Chondrocyte (in vitro differentiated cells): Measurements from ENCODE around the gene ALK. TPM values are rescaled to one million over a fixed set of nuclear protein-coding genes. Genes with fewer than 3 reads are reported as not detected.

Experiments used
- DNase-seq: peaks from one replicate; pipeline ENCODE4 v3.0.0; 2021; ENCODE audit warnings: mixed read lengths, low spot score
- H3K27ac Mint-ChIP-seq: one replicate; pipeline ENCODE4 v1.8.0; 2021; ENCODE audit warnings: mild to moderate bottlenecking, moderate library complexity, mixed read lengths; ENCODE audit not compliant: unreplicated experiment
- H3K27me3 Mint-ChIP-seq: 2 replicates; pipeline ENCODE4 v1.8.0; 2021; ENCODE audit warnings: low read depth, mixed read lengths
- H3K36me3 Mint-ChIP-seq: 2 replicates; pipeline ENCODE4 v1.8.0; 2021; ENCODE audit warnings: low read depth, mixed read lengths
- H3K4me1 Mint-ChIP-seq: 2 replicates; pipeline ENCODE4 v1.8.0; 2021; ENCODE audit warnings: low read depth, mild to moderate bottlenecking, mixed read lengths
- H3K4me3 Mint-ChIP-seq: one replicate; pipeline ENCODE4 v1.8.0; 2021; ENCODE audit warnings: mild to moderate bottlenecking, moderate library complexity, mixed read lengths; ENCODE audit not compliant: unreplicated experiment
- H3K9me3 Mint-ChIP-seq: 2 replicates; pipeline ENCODE4 v1.8.0; 2021; ENCODE audit warnings: low read depth, mixed read lengths
- CTCF ChIP-seq: fragments of 200-600 bp; sonication (generic); IDR thresholded peaks from 2 replicates; pipeline ENCODE4 v1.5.0; 2021; ENCODE audit warnings: antibody characterized with exemption, mild to moderate bottlenecking, moderate library complexity
- total RNA-seq: library from RNA; stranded (reverse); gene quantifications from 3 replicates; pipeline ENCODE4 v1.2.1, GENCODE V29; 2021

The ALK gene
- total RNA-seq, 1 donor from 2014 or later, result 0.07 TPM

DNA sequence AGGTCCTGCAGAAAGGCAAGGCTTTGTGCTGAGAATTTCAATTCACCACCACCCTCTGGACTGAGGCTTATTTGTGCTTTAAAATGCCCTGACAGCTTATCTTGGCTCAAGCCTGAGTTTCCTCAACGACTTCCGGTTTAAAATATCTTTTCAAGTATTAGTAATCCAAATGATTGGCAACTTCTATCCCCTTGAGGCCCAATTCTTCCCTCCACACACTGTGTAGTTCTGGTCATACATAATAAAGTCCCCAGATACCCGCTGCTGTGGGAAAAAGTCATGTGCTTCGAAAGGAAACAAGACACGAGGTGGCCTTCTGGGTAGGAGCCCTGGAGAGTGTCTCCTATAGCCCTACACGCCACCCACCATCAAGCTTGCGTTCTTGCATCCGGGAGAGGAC, 393.4 kb downstream of the ALK start:
- Mint-ChIP-seq H3K9me3 (no peaks in the 10 kb centered on the region), H3K4me1 (peaks cover 28% of the 10 kb centered on the region), H3K27me3 (peaks cover 11% of the 10 kb centered on the region), H3K4me3 (no peak overlapping the region), H3K27ac (no peak overlapping the region), H3K36me3 (no peaks in the 10 kb centered on the region)
- TF ChIP-seq CTCF, result no peak
- no peak for DNase-seq

DNA sequence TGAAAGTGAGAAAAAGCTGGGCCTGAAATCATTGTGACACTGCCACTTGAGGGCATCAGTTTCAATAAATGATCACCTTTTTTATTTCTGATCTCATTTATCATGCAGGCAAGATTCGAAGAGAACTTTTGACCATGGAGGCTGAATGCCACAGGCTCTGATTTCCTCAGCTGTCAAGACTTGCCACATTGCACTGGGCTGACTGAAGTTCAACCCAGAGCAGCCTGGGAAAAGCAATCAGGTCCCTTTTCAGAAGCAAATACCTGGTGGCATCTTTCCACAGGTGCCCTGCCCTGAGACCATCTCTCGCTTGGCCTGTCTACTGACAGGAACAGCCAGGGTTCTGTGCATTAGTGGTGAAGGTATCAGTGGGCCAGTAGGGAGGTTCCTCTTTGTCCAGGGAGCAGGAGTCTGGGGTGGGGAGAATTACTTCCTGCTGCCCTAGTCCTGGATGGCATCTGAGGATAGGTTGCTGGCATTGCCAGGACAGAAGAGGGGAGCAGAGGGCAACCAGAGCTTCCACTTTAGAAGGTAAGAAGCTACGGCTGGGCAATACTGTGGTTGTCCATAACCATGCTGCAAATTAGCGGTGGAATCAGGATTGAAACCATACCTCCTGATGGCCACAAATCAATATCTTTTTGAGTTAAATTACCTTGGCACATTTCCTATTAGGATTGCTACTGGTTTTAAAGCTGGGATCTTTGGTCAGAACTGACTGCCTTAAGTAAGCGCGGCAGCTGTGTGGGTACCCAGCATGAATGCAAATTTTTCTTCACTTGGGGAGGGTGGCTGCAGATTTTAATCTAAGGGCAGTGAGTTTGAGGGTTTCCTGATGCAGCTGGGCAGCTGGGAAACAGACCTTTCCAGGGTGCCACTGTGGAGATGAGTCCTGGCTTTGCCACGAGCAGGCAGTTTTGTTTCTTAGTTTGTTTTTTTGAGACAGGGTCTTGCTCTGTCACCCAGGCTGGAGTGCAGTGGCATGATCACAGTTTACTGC, 394.5 kb downstream of the ALK start:
- H3K9me3 Mint-ChIP-seq, result no peaks in the 10 kb centered on the region
- no peak overlapping the region for H3K4me3 Mint-ChIP-seq
- no peak for DNase-seq
- peaks cover 8% of the 10 kb centered on the region for H3K27me3 Mint-ChIP-seq
- no peak for TF ChIP-seq CTCF
- no peak overlapping the region for H3K27ac Mint-ChIP-seq
- H3K4me1 Mint-ChIP-seq, result peaks cover 33% of the 10 kb centered on the region
- no peaks in the 10 kb centered on the region for H3K36me3 Mint-ChIP-seq

GRCh38 chr2:29525921-29526320, 395.5 kb downstream of the ALK start:
- Mint-ChIP-seq H3K9me3 (no peaks in the 10 kb centered on the region), H3K27ac (no peak overlapping the region), H3K36me3 (no peaks in the 10 kb centered on the region), H3K4me3 (no peak overlapping the region), H3K4me1 (peaks cover 33% of the 10 kb centered on the region), H3K27me3 (peaks cover 8% of the 10 kb centered on the region)
- no peak for TF ChIP-seq CTCF
- no peak for DNase-seq

DNA sequence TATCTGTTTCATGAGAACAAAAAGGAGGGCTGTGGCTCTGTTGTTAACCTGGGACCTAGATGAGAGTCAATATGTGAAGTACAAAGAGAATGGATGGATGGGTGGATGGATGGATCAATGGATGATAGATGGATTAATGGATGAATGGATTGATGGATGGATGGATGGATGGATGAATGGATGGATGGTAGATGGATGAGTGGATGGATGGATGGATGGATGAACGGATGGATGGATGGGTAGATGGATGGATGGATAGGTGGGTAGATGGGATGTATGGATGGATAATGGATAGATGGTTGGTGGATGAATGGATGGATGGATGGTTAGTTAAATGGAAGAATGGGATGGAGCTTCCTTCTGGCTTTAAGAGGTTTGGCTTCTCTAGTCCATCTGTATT, 396.7 kb downstream of the ALK start:
- no peak for TF ChIP-seq CTCF
- Mint-ChIP-seq H3K27ac (no peak overlapping the region), H3K36me3 (no peaks in the 10 kb centered on the region), H3K4me1 (peaks cover 33% of the 10 kb centered on the region), H3K9me3 (no peaks in the 10 kb centered on the region), H3K4me3 (no peak overlapping the region), H3K27me3 (peaks cover 8% of the 10 kb centered on the region)
- DNase-seq, result no peak

DNA sequence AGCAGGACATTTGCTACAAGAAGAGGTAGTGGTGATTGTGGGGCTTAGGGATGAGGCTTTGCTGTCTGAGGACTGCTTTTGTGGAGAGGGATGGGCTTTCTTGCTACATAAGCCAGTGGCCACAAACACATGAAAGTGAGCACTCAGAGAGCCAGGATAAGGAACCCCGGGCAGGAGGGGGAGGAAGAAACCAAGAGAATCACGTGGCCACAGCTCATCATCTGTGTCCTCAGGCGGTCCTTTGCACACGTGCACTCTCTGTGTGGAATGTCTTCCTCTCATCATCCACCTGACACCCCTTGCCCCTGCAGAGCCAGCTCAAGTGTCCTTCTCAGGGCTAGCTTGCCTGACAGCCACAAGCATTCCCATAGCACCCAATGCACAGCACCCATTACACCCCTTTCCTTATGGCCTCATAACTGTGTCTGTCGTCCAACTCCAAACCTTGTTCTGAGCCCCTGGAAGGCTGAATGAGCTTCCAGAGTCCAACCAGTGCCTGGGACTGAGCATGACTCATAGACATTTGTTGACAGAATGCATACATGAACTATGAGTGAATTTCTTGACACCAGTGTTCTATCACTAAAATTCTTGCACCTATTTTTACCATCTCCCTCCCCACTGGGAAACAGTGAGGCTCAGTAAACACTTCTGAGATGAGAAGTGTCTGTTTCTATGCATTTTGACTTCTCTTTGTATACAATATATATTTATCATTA, 398.3 kb downstream of the ALK start:
- no peak for TF ChIP-seq CTCF
- Mint-ChIP-seq H3K27ac (no peak overlapping the region), H3K4me1 (peaks cover 27% of the 10 kb centered on the region), H3K27me3 (peaks cover 8% of the 10 kb centered on the region), H3K9me3 (no peaks in the 10 kb centered on the region), H3K4me3 (no peak overlapping the region), H3K36me3 (no peaks in the 10 kb centered on the region)
- DNase-seq, result no peak
